ENCODE data around the gene APLN.

The APLN gene

DNA sequence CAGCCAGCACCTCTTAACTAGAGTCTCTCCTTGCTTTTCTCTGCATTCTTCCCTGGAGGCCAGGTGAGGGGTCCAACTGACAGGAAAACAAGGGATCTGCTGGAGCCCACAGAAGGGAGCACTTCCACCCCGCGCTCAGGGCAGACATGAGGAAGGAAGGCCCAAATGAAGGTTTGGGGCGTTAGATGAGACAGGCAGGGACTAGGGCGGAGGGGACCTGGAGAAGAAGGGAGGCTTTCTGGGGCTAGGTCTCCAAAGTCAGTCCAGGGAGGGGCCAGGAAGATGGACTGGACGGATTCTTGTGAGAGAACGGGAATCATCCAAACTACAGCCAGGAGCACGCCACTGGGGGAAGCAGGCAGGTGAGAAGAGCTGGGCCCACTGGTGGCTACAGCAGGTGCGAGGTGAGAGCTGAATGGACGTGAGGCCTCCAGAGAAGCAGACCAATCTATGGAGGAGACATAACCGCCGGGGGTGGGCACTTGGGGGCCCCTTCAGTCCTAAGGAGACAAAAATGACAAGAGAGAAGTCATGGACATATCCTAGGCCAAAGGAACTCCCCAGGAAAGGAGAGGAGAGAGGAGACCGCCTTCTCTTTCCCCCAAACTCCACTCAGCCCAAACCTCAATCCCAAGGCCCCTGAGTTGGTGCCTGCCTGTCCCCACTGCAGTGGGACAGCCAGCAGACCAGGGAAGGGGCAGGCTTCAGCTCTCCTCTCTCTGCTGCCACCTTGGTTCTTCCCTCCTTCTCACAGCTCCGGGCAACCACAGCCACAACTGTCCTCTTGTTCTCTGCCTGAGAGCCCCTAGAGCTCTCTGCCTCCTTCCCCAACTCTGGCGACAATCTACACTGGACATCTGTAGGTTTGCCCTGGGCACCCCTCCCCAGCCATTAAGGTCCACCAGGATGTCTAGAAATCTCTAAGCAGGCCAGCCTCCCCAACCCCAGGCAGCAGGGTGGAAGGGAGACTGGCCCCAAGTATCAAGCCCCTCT, 7.0 kb downstream of the APLN start:
- TF ChIP-seq ZNF10 (tag by site-specific recombination; IDR thresholded peaks at IDR 0.05) (no peak), ZNF624 (tag by site-specific recombination; IDR thresholded peaks at IDR 0.05) (no peak), ZNF560 (tag by site-specific recombination; IDR thresholded peaks at IDR 0.05; ENCODE audit: borderline replicate concordance) (no peak), ZNF121 (tag by site-specific recombination; IDR thresholded peaks at IDR 0.05) (no peak), ZNF169 (tag by site-specific recombination; IDR thresholded peaks at IDR 0.05) (no peak), ZNF670 (tag by site-specific recombination; IDR thresholded peaks at IDR 0.05; ENCODE audit: low read depth) (no peak), ZSCAN16 (tag by site-specific recombination; IDR thresholded peaks at IDR 0.05) (no peak), ZNF530 (tag by site-specific recombination; IDR thresholded peaks at IDR 0.05; ENCODE audit: low read depth) (no peak), ZNF600 (tag by site-specific recombination; IDR thresholded peaks at IDR 0.05) (no peak), ZNF830 (tag by site-specific recombination; IDR thresholded peaks at IDR 0.05; ENCODE audit: low read depth) (no peak), ZBTB1 (tag by site-specific recombination; IDR thresholded peaks at IDR 0.05) (no peak), ZBTB8A (tag by site-specific recombination; IDR thresholded peaks at IDR 0.05) (no peak), ZNF114 (tag by site-specific recombination; IDR thresholded peaks at IDR 0.05) (no peak)
- TF ChIP-seq, protein P1, sequence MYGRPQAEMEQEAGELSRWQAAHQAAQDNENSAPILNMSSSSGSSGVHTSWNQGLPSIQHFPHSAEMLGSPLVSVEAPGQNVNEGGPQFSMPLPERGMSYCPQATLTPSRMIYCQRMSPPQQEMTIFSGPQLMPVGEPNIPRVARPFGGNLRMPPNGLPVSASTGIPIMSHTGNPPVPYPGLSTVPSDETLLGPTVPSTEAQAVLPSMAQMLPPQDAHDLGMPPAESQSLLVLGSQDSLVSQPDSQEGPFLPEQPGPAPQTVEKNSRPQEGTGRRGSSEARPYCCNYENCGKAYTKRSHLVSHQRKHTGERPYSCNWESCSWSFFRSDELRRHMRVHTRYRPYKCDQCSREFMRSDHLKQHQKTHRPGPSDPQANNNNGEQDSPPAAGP (tag by site-specific recombination; IDR thresholded peaks at IDR 0.05), result no peak
- TF ChIP-seq, protein P2, sequence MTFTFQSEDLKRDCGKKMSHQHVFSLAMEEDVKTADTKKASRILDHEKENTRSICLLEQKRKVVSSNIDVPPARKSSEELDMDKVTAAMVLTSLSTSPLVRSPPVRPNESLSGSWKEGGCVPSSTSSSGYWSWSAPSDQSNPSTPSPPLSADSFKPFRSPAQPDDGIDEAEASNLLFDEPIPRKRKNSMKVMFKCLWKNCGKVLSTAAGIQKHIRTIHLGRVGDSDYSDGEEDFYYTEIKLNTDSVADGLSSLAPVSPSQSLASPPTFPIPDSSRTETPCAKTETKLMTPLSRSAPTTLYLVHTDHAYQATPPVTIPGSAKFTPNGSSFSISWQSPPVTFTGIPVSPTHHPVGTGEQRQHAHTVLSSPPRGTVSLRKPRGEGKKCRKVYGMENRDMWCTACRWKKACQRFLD (tag by site-specific recombination; IDR thresholded peaks at IDR 0.05), result no peak
- H3K4me1 ChIP-seq (ENCODE audit: control insufficient read depth, insufficient read depth, low read length), result no peaks in the 10 kb centered on the region
- H3K4me3 ChIP-seq (ENCODE audit: low read depth, low read length), result no peak overlapping the region
- ChIA-PET POLR2A (no interaction called here), CTCF (interaction anchor here (1.7 kb wide), 1 partner anchor 10 kb away, joined by 11 read pairs; no protein-coding TSS in a partner anchor)
- no peak overlapping the region for H3K27ac ChIP-seq (ENCODE audit: extremely low read depth, low read depth, low read length)
- H3K36me3 ChIP-seq (ENCODE audit: control insufficient read depth in 2 of 2, insufficient read depth in 1 of 2, low read length in 2 of 2), result no peaks in the 10 kb centered on the region
- no peaks in the 10 kb centered on the region for H3K9me3 ChIP-seq (ENCODE audit: control insufficient read depth, insufficient read depth, low read depth, low read length)

DNA sequence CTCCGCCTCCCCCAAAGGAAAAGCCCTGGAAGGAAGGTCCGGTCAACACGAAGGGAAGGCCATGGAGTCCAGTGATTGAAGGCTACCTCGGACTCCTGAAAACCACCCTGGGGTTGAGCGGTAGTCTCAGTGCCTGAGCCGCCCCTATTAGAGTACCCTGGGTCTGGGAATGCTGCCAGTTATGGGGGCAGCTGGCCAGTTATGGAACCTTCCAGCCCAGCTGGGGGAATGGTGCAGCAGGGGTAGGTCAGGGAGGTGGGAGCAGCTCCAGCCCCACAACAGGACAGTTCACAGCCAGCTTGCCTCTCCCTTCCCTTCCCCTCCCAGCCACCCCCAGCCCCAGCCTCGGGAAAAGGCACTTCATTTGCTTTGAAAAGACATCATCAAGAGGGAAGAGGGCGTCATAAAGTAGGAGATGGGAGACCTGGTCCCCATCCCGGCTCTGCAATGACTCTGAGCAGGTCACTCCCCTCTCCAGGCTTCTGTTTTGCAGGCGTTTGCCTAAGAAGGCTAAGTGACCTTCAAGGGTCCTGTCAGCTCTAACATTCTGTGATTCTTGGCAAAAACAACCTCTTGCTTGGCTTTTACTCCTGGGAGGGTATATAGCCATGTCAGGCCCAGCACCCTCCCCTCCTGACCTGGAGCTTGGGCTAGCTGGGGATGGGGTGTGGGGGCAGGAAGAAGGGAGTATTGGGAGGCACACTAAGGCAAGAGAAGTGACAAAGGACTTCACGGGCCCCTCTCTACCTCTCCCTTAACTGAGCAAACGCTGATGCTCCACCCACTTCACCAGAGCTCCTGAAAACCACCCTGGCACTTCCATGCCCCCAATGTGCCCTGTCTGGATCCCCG, 8.0 kb downstream of the APLN start:
- no peak overlapping the region for H3K27ac ChIP-seq (ENCODE audit: extremely low read depth, low read depth, low read length)

DNA sequence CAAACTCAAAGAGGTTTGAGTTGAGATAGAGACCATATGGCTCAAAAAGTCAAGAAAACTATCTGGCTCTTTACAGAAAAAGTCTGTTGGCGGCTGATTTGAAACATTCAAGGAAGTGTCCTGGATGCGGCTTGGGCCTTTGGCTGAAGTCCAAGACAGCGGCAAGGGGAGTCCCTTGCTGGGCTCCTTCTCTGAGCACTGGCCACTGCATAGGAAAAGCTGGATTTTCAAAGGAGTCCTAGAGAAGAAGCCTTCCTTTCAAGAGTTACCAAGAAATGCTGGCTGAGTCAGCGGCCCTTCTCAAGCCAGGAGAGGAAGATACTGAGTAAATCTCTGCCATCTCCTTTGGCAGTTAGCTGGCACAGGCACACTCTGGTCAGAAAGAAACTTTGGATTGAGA, 12.1 kb downstream of the APLN start:
- ChIA-PET CTCF (interaction anchor here (1.6 kb wide), 1 partner anchor 84 kb away, joined by 7 read pairs; no protein-coding TSS in a partner anchor), POLR2A (no interaction called here)
- Histone ChIP-seq H3K9me3 (ENCODE audit: control insufficient read depth, insufficient read depth, low read depth, low read length) (no peaks in the 10 kb centered on the region), H3K27ac (ENCODE audit: extremely low read depth, low read depth, low read length) (no peak overlapping the region), H3K4me1 (ENCODE audit: control insufficient read depth, insufficient read depth, low read length) (no peaks in the 10 kb centered on the region), H3K4me3 (ENCODE audit: low read depth, low read length) (no peak overlapping the region), H3K36me3 (ENCODE audit: control insufficient read depth in 2 of 2, insufficient read depth in 1 of 2, low read length in 2 of 2) (no peaks in the 10 kb centered on the region)
- TF ChIP-seq, protein P3, sequence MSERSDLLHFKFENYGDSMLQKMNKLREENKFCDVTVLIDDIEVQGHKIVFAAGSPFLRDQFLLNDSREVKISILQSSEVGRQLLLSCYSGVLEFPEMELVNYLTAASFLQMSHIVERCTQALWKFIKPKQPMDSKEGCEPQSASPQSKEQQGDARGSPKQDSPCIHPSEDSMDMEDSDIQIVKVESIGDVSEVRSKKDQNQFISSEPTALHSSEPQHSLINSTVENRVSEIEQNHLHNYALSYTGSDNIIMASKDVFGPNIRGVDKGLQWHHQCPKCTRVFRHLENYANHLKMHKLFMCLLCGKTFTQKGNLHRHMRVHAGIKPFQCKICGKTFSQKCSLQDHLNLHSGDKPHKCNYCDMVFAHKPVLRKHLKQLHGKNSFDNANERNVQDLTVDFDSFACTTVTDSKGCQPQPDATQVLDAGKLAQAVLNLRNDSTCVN (tag by site-specific recombination; optimal IDR thresholded peaks at IDR 0.05), result no peak
- no peak for TF ChIP-seq ZNF112 (tag by site-specific recombination; IDR thresholded peaks at IDR 0.05)
- TF ChIP-seq, protein P4, sequence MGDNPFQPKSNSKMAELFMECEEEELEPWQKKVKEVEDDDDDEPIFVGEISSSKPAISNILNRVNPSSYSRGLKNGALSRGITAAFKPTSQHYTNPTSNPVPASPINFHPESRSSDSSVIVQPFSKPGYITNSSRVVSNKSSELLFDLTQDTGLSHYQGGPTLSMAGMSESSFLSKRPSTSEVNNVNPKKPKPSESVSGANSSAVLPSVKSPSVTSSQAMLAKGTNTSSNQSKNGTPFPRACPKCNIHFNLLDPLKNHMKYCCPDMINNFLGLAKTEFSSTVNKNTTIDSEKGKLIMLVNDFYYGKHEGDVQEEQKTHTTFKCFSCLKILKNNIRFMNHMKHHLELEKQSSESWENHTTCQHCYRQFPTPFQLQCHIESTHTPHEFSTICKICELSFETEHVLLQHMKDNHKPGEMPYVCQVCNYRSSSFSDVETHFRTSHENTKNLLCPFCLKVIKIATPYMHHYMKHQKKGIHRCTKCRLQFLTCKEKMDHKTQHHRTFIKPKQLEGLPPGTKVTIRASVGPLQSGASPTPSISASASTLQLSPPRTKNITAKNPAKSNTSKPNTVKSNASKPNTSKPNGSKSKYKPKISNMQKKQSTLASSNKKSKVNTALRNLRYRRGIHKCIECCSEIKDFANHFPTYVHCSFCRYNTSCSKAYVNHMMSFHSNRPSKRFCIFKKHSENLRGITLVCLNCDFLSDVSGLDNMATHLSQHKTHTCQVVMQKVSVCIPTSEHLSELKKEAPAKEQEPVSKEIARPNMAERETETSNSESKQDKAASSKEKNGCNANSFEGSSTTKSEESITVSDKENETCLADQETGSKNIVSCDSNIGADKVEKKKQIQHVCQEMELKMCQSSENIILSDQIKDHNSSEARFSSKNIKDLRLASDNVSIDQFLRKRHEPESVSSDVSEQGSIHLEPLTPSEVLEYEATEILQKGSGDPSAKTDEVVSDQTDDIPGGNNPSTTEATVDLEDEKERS (tag by site-specific recombination; IDR thresholded peaks at IDR 0.05), result no peak
- no peak for TF ChIP-seq ZEB2 (tag by site-specific recombination; IDR thresholded peaks at IDR 0.05)
- no peak for TF ChIP-seq ZNF335 (tag by site-specific recombination; conservative IDR thresholded peaks at IDR 0.05)
- no peak for TF ChIP-seq SP2 (tag by site-specific recombination; IDR thresholded peaks at IDR 0.05)
- no peak for TF ChIP-seq ZNF302 (tag by site-specific recombination; IDR thresholded peaks at IDR 0.05; ENCODE audit: low read depth)

More for the DNA sequence above, 8.0 kb downstream of the APLN start:
- TF ChIP-seq ZNF335 (tag by site-specific recombination; conservative IDR thresholded peaks at IDR 0.05) (0 out of 2 replicates have a peak, but pooled peaks have one; percentile 19), ZNF248 (tag by site-specific recombination; IDR thresholded peaks at IDR 0.05) (no peak)
- no peaks in the 10 kb centered on the region for H3K4me1 ChIP-seq (ENCODE audit: control insufficient read depth, insufficient read depth, low read length)
- ChIA-PET POLR2A (no interaction called here), CTCF (interaction anchor here (0.7 to 1.6 kb wide), 3 partner anchors 9 to 79 kb away, joined by 3 read pairs; no protein-coding TSS in a partner anchor)
- no peaks in the 10 kb centered on the region for H3K36me3 ChIP-seq (ENCODE audit: control insufficient read depth in 2 of 2, insufficient read depth in 1 of 2, low read length in 2 of 2)
- no peaks in the 10 kb centered on the region for H3K9me3 ChIP-seq (ENCODE audit: control insufficient read depth, insufficient read depth, low read depth, low read length)
- no peak overlapping the region for H3K4me3 ChIP-seq (ENCODE audit: low read depth, low read length)
